Neural progenitor cell (in vitro differentiated cells): ENCODE data around the gene ARMH1. TPM values are rescaled to one million over a fixed set of nuclear protein-coding genes. Genes with fewer than 3 reads are reported as not detected.

Experiments used
- DNase-seq: peaks from one replicate; pipeline ENCODE4 v3.0.0-alpha.2; 2016; ENCODE audit warnings: low spot score
- H2AFZ ChIP-seq: fragments of 200-600 bp; sonication (generic); replicated peaks from 2 replicates; pipeline ENCODE4 v1.6.1; 2016; ENCODE audit warnings: antibody characterized with exemption
- H3F3A ChIP-seq: fragments of 200-600 bp; sonication (generic); 2 replicates; pipeline ENCODE4 v1.6.1; 2016; ENCODE audit warnings: antibody characterized with exemption, low read depth
- H3K27ac ChIP-seq: fragments of 200-600 bp; sonication (generic); 2 replicates; pipeline ENCODE4 v1.5.1; 2016; ENCODE audit warnings: mild to moderate bottlenecking
- H3K27me3 ChIP-seq: fragments of 200-600 bp; sonication (generic); 2 replicates; pipeline ENCODE4 v1.6.1; 2016; ENCODE audit warnings: mild to moderate bottlenecking, moderate library complexity
- H3K36me3 ChIP-seq: fragments of 200-600 bp; sonication (generic); 2 replicates; pipeline ENCODE4 v1.5.1; 2016
- H3K4me1 ChIP-seq: fragments of 200-600 bp; sonication (generic); 2 replicates; pipeline ENCODE4 v1.6.1; 2016; ENCODE audit warnings: mixed run types
- H3K4me2 ChIP-seq: fragments of 200-600 bp; sonication (generic); 2 replicates; pipeline ENCODE4 v1.6.1; 2016
- H3K4me3 ChIP-seq: fragments of 200-600 bp; sonication (generic); 2 replicates; pipeline ENCODE4 v1.5.1; 2016
- H3K79me2 ChIP-seq: fragments of 200-600 bp; sonication (generic); 2 replicates; pipeline ENCODE4 v1.6.1; 2016; ENCODE audit warnings: low read depth
- H3K9ac ChIP-seq: fragments of 200-600 bp; sonication (generic); 2 replicates; pipeline ENCODE4 v1.6.1; 2016
- H3K9me3 ChIP-seq: fragments of 200-600 bp; sonication (generic); 2 replicates; pipeline ENCODE4 v1.5.1; 2016; ENCODE audit warnings: low read depth
- H4K20me1 ChIP-seq: fragments of 200-600 bp; sonication (generic); 2 replicates; pipeline ENCODE4 v1.6.1; 2016; ENCODE audit warnings: low read depth
- H3K27ac Mint-ChIP-seq: 3 replicates; pipeline ENCODE4 v1.8.0; 2021; ENCODE audit warnings: mixed read lengths
- H3K27me3 Mint-ChIP-seq: 2 replicates; pipeline ENCODE4 v1.8.0; 2022; ENCODE audit warnings: low read depth, mild to moderate bottlenecking, inconsistent platforms, moderate library complexity, mixed read lengths; ENCODE audit not compliant: insufficient read depth
- H3K36me3 Mint-ChIP-seq: 3 replicates; pipeline ENCODE4 v1.8.0; 2021; ENCODE audit warnings: mixed read lengths
- H3K4me1 Mint-ChIP-seq: 3 replicates; pipeline ENCODE4 v1.8.0; 2021; ENCODE audit warnings: mixed read lengths
- H3K4me3 Mint-ChIP-seq: 3 replicates; pipeline ENCODE4 v1.8.0; 2021; ENCODE audit warnings: mild to moderate bottlenecking, moderate library complexity, mixed read lengths
- H3K9me3 Mint-ChIP-seq: 3 replicates; pipeline ENCODE4 v1.8.0; 2020; ENCODE audit warnings: mixed read lengths
- EZH2 ChIP-seq: fragments of 200-600 bp; sonication (generic); IDR thresholded peaks from 2 replicates; pipeline ENCODE4 v1.6.1; 2017; ENCODE audit warnings: antibody characterized with exemption, mild to moderate bottlenecking, moderate library complexity
- EZH2phosphoT487 ChIP-seq: fragments of 200-600 bp; sonication (generic); IDR thresholded peaks from 2 replicates; pipeline ENCODE4 v1.6.1; 2017; ENCODE audit warnings: antibody characterized with exemption
- total RNA-seq: library from RNA; depleted of rRNA; stranded (reverse); fragments of >200 nt; gene quantifications from 2 replicates; pipeline ENCODE4 v1.2.3, GENCODE V29; 2015; ENCODE audit warnings: low replicate concordance
- TF ChIP-seq, protein P1 (sequence below): fragments of 200-600 bp; sonication (generic); IDR thresholded peaks from 2 replicates; pipeline ENCODE4 v1.5.1; 2017; ENCODE audit warnings: antibody characterized with exemption, mild to moderate bottlenecking

Gene ARMH1
- total RNA-seq, 1 donor from 2014 or later: 3.6 TPM

GRCh38 chr1:44689447-44689765 lies 14.9 kb downstream of the ARMH1 start:
- no peak overlapping the region for H3K4me3 ChIP-seq
- H3K4me1 ChIP-seq: no peaks in the 10 kb centered on the region
- H3K27ac ChIP-seq: no peak overlapping the region
- H3F3A ChIP-seq: no peaks in the 10 kb centered on the region
- no peaks in the 10 kb centered on the region for H4K20me1 ChIP-seq
- Mint-ChIP-seq H3K4me1 (peaks cover 4% of the 10 kb centered on the region), H3K27me3 (no peaks in the 10 kb centered on the region), H3K36me3 (peaks cover 3% of the 10 kb centered on the region), H3K4me3 (no peak overlapping the region), H3K27ac (no peak overlapping the region), H3K9me3 (no peaks in the 10 kb centered on the region)
- H3K9ac ChIP-seq: no peak overlapping the region
- no peak for DNase-seq
- no peaks in the 10 kb centered on the region for H3K36me3 ChIP-seq
- H2AFZ ChIP-seq: no peak overlapping the region
- H3K4me2 ChIP-seq: no peak overlapping the region
- H3K79me2 ChIP-seq: no peaks in the 10 kb centered on the region
- TF ChIP-seq, protein P1, sequence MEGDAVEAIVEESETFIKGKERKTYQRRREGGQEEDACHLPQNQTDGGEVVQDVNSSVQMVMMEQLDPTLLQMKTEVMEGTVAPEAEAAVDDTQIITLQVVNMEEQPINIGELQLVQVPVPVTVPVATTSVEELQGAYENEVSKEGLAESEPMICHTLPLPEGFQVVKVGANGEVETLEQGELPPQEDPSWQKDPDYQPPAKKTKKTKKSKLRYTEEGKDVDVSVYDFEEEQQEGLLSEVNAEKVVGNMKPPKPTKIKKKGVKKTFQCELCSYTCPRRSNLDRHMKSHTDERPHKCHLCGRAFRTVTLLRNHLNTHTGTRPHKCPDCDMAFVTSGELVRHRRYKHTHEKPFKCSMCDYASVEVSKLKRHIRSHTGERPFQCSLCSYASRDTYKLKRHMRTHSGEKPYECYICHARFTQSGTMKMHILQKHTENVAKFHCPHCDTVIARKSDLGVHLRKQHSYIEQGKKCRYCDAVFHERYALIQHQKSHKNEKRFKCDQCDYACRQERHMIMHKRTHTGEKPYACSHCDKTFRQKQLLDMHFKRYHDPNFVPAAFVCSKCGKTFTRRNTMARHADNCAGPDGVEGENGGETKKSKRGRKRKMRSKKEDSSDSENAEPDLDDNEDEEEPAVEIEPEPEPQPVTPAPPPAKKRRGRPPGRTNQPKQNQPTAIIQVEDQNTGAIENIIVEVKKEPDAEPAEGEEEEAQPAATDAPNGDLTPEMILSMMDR: no peak
- TF ChIP-seq EZH2 (no peak), EZH2phosphoT487 (no peak)
- H3K9me3 ChIP-seq: no peaks in the 10 kb centered on the region
- H3K27me3 ChIP-seq: no peaks in the 10 kb centered on the region

GRCh38 chr1:44693159-44693558 lies 18.6 kb downstream of the ARMH1 start:
- Histone ChIP-seq H3F3A (no peaks in the 10 kb centered on the region), H4K20me1 (no peaks in the 10 kb centered on the region), H3K9me3 (no peaks in the 10 kb centered on the region), H3K9ac (no peak overlapping the region), H3K36me3 (no peaks in the 10 kb centered on the region), H3K4me1 (no peaks in the 10 kb centered on the region), H3K27me3 (no peaks in the 10 kb centered on the region), H3K4me3 (no peak overlapping the region), H2AFZ (no peak overlapping the region), H3K4me2 (no peak overlapping the region), H3K27ac (no peak overlapping the region), H3K79me2 (no peaks in the 10 kb centered on the region)
- Mint-ChIP-seq H3K4me1 (peaks cover 4% of the 10 kb centered on the region), H3K27ac (no peak overlapping the region), H3K27me3 (peaks cover 3% of the 10 kb centered on the region), H3K9me3 (no peaks in the 10 kb centered on the region), H3K36me3 (peaks cover 5% of the 10 kb centered on the region), H3K4me3 (no peak overlapping the region)
- DNase-seq: no peak
- TF ChIP-seq EZH2 (no peak), EZH2phosphoT487 (no peak)
- TF ChIP-seq, protein P1: no peak

GRCh38 chr1:44693900-44694299 lies 19.4 kb downstream of the ARMH1 start:
- H3K9me3 Mint-ChIP-seq: no peaks in the 10 kb centered on the region
- no peaks in the 10 kb centered on the region for H3K9me3 ChIP-seq
- H3K79me2 ChIP-seq: no peaks in the 10 kb centered on the region
- no peak overlapping the region for H3K4me3 ChIP-seq
- H4K20me1 ChIP-seq: no peaks in the 10 kb centered on the region
- no peak overlapping the region for H3K4me3 Mint-ChIP-seq
- no peaks in the 10 kb centered on the region for H3K27me3 ChIP-seq
- no peak overlapping the region for H3K4me2 ChIP-seq
- peaks cover 3% of the 10 kb centered on the region for H3K27me3 Mint-ChIP-seq
- H3K9ac ChIP-seq: no peak overlapping the region
- no peaks in the 10 kb centered on the region for H3K4me1 ChIP-seq
- H3K4me1 Mint-ChIP-seq: peaks cover 4% of the 10 kb centered on the region
- H3K36me3 ChIP-seq: no peaks in the 10 kb centered on the region
- no peak for DNase-seq
- H3K27ac Mint-ChIP-seq: no peak overlapping the region
- H3F3A ChIP-seq: no peaks in the 10 kb centered on the region
- no peak overlapping the region for H3K27ac ChIP-seq
- H2AFZ ChIP-seq: no peak overlapping the region
- H3K36me3 Mint-ChIP-seq: peaks cover 5% of the 10 kb centered on the region
- TF ChIP-seq EZH2phosphoT487: no peak
- TF ChIP-seq, protein P1: no peak
- no peak for TF ChIP-seq EZH2
